MCF 10A (cell line): ENCODE results near the gene TCTN1. TPM values are rescaled to one million over a fixed set of nuclear protein-coding genes. Genes with fewer than 3 reads are reported as not detected.

Source experiments
- BruUV-seq: library from RNA; stranded (reverse); fragments of 400-500 nt; replicated peaks from 2 replicates; lab custom pipeline; 2021; lab: Mats Ljungman, UMichigan
- CTCF ChIA-PET: fragments of 300-600 bp; sonication (Branson Sonifier 250); formaldehyde crosslinking; extraction: SDS; loops from one replicate; lab custom pipeline; 2021; ENCODE audit warnings: antibody characterized with exemption, inconsistent platforms; lab: Yijun Ruan, JAX
- POLR2A ChIA-PET: fragments of 300-600, 350-650 bp; sonication (Branson Sonifier 250); formaldehyde crosslinking; extraction: SDS; loops from one replicate; lab custom pipeline; 2020; ENCODE audit warnings: antibody characterized with exemption, inconsistent platforms; lab: Yijun Ruan, JAX
- DNase-seq: peaks from one replicate; pipeline ENCODE4 v3.0.0-alpha.2; 2018; ENCODE audit not compliant: unreplicated experiment
- H3K27ac Mint-ChIP-seq: one replicate; pipeline ENCODE4 v1.8.0; 2022; ENCODE audit warnings: mild to moderate bottlenecking, low read depth, mixed read lengths; ENCODE audit not compliant: unreplicated experiment
- H3K27me3 Mint-ChIP-seq: one replicate; pipeline ENCODE4 v1.8.0; 2022; ENCODE audit warnings: mixed read lengths; ENCODE audit not compliant: insufficient read depth, unreplicated experiment
- H3K36me3 Mint-ChIP-seq: one replicate; pipeline ENCODE4 v1.8.0; 2022; ENCODE audit warnings: mild to moderate bottlenecking, moderate library complexity, mixed read lengths; ENCODE audit not compliant: insufficient read depth, unreplicated experiment
- H3K4me1 Mint-ChIP-seq: one replicate; pipeline ENCODE4 v1.8.0; 2022; ENCODE audit warnings: mixed read lengths; ENCODE audit not compliant: insufficient read depth, unreplicated experiment
- H3K4me3 Mint-ChIP-seq: one replicate; pipeline ENCODE4 v1.8.0; 2022; ENCODE audit warnings: mild to moderate bottlenecking, moderate library complexity, mixed read lengths; ENCODE audit not compliant: unreplicated experiment
- H3K9me3 Mint-ChIP-seq: one replicate; pipeline ENCODE4 v1.8.0; 2022; ENCODE audit warnings: mixed read lengths; ENCODE audit not compliant: unreplicated experiment
- CTCF ChIP-seq: fragments of 200-600 bp; IDR thresholded peaks from one replicate; pipeline ENCODE4 v1.8.0; 2022; ENCODE audit warnings: antibody characterized with exemption, mild to moderate bottlenecking; ENCODE audit not compliant: unreplicated experiment
- intact Hi-C: fragments of 100-400 bp; cut with micrococcal nuclease; formaldehyde crosslinking; loops from 2 replicates; pipeline ENCODE4 v1.14.1; 2022
- total RNA-seq: library from RNA; stranded (reverse); gene quantifications from 2 replicates; pipeline ENCODE4 v1.2.3, GENCODE V29; 2022

The TCTN1 gene
- total RNA-seq, 1 experiment from 2014 or later = 36.5 TPM

- Mint-ChIP-seq H3K36me3 (no peaks in the 10 kb centered on the region), H3K27me3 (peaks cover 9% of the 10 kb centered on the region), H3K9me3 (no peaks in the 10 kb centered on the region), H3K4me1 (no peaks in the 10 kb centered on the region), H3K4me3 (no peak overlapping the region), H3K27ac (no peak overlapping the region)
- ChIA-PET CTCF (no interaction called here), POLR2A (no interaction called here)
- BruUV-seq = no TSS peak
- no peak for TF ChIP-seq CTCF
- no peak for DNase-seq
- intact Hi-C loops = no loop called here
Observed at GRCh38 chr12:110656071-110656655, 42.2 kb downstream of the TCTN1 start.

- CTCF ChIA-PET = interaction anchor here (0.6 kb wide), 1 partner anchor 19 kb away, joined by 3 read pairs; no protein-coding TSS in a partner anchor
- POLR2A ChIA-PET = no interaction called here
- H3K4me1 Mint-ChIP-seq = no peaks in the 10 kb centered on the region
- H3K27me3 Mint-ChIP-seq = peaks cover 25% of the 10 kb centered on the region
- BruUV-seq = no TSS peak
- TF ChIP-seq CTCF = no peak
- no peak overlapping the region for H3K27ac Mint-ChIP-seq
- H3K9me3 Mint-ChIP-seq = no peaks in the 10 kb centered on the region
- no peak overlapping the region for H3K4me3 Mint-ChIP-seq
- no peaks in the 10 kb centered on the region for H3K36me3 Mint-ChIP-seq
- intact Hi-C loops = no loop called here
- DNase-seq = no peak
Observed at GRCh38 chr12:110657747-110658146, 43.8 kb downstream of the TCTN1 start.

GRCh38 chr12:110658242-110658641 lies 44.3 kb downstream of the TCTN1 start:
- no peaks in the 10 kb centered on the region for H3K4me1 Mint-ChIP-seq

GRCh38 chr12:110658878-110659277 lies 44.9 kb downstream of the TCTN1 start:
- H3K27me3 Mint-ChIP-seq = peaks cover 36% of the 10 kb centered on the region
- intact Hi-C loops = no loop called here
- H3K4me1 Mint-ChIP-seq = no peaks in the 10 kb centered on the region
- no peak for TF ChIP-seq CTCF
- POLR2A ChIA-PET = no interaction called here
- H3K4me3 Mint-ChIP-seq = no peak overlapping the region
- no peak overlapping the region for H3K27ac Mint-ChIP-seq
- H3K36me3 Mint-ChIP-seq = no peaks in the 10 kb centered on the region
- no peak for DNase-seq
- BruUV-seq = no TSS peak
- CTCF ChIA-PET = interaction anchor here (0.6 kb wide), 1 partner anchor 208 kb away, joined by 3 read pairs; no protein-coding TSS in a partner anchor
- no peaks in the 10 kb centered on the region for H3K9me3 Mint-ChIP-seq

More at GRCh38 chr12:110658242-110658641, 44.3 kb downstream of the TCTN1 start:
- no peak overlapping the region for H3K27ac Mint-ChIP-seq
- peaks cover 30% of the 10 kb centered on the region for H3K27me3 Mint-ChIP-seq
- H3K36me3 Mint-ChIP-seq = no peaks in the 10 kb centered on the region
- TF ChIP-seq CTCF = no peak
- POLR2A ChIA-PET = no interaction called here
- H3K9me3 Mint-ChIP-seq = no peaks in the 10 kb centered on the region
- BruUV-seq = no TSS peak
- H3K4me3 Mint-ChIP-seq = no peak overlapping the region
- CTCF ChIA-PET = interaction anchor here (0.6 kb wide), 1 partner anchor 20 kb away, joined by 3 read pairs; no protein-coding TSS in a partner anchor
- no peak for DNase-seq
- intact Hi-C loops = no loop called here
